ENCODE data around the gene SEMG2.

Gene SEMG2, protein sequence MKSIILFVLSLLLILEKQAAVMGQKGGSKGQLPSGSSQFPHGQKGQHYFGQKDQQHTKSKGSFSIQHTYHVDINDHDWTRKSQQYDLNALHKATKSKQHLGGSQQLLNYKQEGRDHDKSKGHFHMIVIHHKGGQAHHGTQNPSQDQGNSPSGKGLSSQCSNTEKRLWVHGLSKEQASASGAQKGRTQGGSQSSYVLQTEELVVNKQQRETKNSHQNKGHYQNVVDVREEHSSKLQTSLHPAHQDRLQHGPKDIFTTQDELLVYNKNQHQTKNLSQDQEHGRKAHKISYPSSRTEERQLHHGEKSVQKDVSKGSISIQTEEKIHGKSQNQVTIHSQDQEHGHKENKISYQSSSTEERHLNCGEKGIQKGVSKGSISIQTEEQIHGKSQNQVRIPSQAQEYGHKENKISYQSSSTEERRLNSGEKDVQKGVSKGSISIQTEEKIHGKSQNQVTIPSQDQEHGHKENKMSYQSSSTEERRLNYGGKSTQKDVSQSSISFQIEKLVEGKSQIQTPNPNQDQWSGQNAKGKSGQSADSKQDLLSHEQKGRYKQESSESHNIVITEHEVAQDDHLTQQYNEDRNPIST

DNA sequence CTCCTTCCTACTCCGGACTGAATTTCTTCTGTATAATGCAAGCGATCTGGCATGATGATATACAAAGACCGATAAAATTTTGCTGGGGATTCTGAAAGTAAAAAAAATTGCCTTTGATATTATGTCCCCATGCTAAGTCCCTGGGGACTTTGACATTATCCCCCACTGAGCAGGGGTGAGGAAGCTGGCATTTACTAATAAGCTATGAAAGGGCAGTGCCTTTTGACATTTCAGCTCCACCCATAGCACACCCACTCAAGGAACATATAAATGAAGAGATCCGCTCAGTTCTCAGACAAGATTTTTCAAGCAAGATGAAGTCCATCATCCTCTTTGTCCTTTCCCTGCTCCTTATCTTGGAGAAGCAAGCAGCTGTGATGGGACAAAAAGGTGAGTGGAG, at the start of gene SEMG2:
Gene SEMG2 (plus strand): TSS at position 298 of the 400 bp plus-strand sequence. CDS start 17 bp downstream, at position 315.
- Mint-ChIP-seq H3K27me3 (peaks cover 33% of the 10 kb centered on the region), H3K27ac (no peak within 1 kb of the TSS), H3K4me1 (no peaks in the 10 kb centered on the region), H3K9me3 (no peaks in the 10 kb centered on the region), H3K4me3 (no peak within 1 kb of the TSS), H3K36me3 (no peaks in the 10 kb centered on the region)

DNA sequence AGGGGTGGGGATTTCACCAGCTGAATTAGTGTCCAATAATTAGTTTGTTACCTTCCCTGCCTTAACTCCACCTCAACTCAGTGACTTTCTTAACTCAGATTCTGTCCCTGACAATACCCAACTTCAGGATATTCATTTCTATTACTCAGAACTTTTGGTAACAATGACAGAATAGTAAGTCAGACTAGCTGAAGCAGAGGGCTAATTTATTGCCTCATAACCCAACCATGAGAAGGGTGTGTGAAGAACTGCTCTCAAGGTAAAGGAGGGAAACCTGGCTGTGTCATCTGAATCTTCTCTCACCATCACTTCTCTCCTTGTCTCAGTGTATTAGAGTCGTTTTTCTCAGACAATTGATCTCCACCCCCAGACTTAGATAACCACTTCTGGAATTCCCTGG, 47.7 kb upstream of the SEMG2 start:
- no peaks in the 10 kb centered on the region for H3K4me1 Mint-ChIP-seq
- no peaks in the 10 kb centered on the region for H3K9me3 Mint-ChIP-seq
- peaks cover 7% of the 10 kb centered on the region for H3K27me3 Mint-ChIP-seq
- no peak overlapping the region for H3K4me3 Mint-ChIP-seq
- H3K36me3 Mint-ChIP-seq, result no peaks in the 10 kb centered on the region
- H3K27ac Mint-ChIP-seq, result no peak overlapping the region

DNA sequence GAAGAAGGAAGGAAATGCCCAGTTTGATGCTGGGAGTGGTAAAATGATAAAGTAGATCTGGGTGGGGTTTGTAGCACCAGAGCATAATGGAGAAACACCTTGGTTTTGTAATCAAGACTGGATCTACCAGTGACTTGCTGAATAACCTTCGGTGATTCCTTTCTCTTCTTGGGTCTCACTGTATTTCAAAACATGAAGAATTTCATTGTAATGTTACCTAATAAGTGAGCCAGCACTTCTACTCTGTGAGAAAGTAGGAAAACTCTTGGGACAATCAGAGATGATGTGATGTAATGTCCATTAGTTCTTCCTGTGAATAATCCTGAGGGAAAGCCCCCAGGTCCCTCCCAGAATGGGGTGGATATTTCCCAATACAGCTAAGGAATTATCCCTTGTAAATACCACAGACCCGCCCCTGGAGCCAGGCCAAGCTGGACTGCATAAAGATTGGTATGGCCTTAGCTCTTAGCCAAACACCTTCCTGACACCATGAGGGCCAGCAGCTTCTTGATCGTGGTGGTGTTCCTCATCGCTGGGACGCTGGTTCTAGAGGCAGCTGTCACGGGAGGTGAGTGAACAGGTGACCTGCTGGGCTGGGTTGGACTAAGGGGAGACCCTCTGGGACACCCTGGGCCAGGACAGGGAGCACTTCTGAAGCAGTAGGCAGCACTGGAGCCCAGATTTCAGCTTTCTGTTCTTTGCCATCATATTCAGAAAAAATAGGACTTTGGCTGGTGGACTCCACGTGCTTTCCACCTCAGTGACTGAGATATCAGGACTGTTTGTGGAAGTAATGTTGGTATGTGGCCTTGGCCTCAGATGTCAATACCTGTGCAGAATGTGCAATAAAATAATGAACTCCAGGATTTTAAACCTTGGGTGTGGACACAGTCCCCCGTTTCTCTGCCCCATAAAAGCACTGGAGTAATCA, 46.5 kb upstream of the SEMG2 start, which contains the start of gene PI3:
Gene PI3 (plus strand): TSS at position 469 of the 931 bp plus-strand sequence. CDS start 21 bp downstream, at position 490.
- Mint-ChIP-seq H3K36me3 (no peaks in the 10 kb centered on the region), H3K27me3 (peaks cover 7% of the 10 kb centered on the region), H3K27ac (no peak within 1 kb of the TSS)

DNA sequence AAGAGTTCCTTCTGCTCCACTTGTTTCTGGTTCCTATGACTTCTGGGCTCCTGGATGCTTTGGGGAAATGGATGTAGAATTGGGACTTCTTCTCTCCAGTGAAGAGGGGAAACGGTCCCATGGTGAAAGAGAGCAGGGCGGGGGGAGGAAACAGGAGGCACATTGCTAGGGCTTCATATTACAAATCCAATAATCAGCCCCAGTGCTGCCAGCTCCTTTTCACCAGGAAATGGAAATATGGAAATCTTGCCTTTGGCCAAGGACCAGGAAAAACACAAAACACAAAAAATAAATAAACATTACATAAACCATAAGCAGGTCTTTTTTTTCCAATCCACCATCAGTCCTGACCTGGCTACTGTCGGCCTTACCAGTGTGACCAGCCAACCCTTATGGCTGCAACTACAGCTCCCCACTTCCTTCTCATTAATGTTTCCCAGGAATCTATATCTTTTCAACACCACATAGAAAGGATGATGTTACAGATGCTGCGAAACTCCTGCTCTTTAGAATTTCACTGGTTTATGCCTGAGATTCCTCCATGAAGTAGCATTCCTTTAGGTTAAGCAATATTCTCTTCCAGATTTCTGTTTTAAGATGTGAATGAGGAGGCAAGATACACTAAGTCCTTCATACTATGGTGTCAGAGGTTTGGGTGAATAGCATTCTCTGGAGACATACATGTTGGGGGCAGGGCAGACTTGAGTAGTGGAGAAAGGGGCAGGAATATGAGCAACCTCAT, 44.5 kb upstream of the SEMG2 start:
- Mint-ChIP-seq H3K36me3 (no peaks in the 10 kb centered on the region), H3K9me3 (no peaks in the 10 kb centered on the region), H3K4me3 (no peak overlapping the region), H3K27me3 (no peaks in the 10 kb centered on the region), H3K27ac (no peak overlapping the region), H3K4me1 (peaks cover 3% of the 10 kb centered on the region)

More for the DNA sequence above, 46.5 kb upstream of the SEMG2 start, which contains the start of gene PI3:
- H3K4me3 Mint-ChIP-seq, result no peak within 1 kb of the TSS
- H3K4me1 Mint-ChIP-seq, result peaks cover 1% of the 10 kb centered on the region
- no peaks in the 10 kb centered on the region for H3K9me3 Mint-ChIP-seq

DNA sequence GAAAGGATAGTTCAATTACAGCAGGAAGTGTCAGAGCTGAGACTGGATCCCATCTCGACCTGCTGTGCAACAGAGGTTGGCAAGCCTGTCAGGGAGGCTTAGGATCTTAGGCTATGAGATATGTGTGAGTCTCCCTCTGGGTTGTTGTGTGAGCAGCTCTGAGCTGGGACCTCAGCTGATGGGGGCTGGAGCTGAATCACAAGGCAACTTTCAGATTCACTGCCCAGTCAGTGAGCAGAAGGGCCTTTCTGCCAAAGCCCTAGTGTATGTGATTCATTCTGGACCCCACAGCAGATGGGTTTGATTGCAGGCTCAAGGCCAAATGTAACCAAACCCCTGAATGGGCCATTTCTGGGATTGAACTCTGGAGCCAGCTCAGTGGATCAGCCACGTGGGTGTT, 42.0 kb upstream of the SEMG2 start:
- Mint-ChIP-seq H3K27me3 (peaks cover 1% of the 10 kb centered on the region), H3K36me3 (no peaks in the 10 kb centered on the region), H3K4me3 (no peak overlapping the region), H3K27ac (no peak overlapping the region), H3K4me1 (peaks cover 3% of the 10 kb centered on the region), H3K9me3 (no peaks in the 10 kb centered on the region)

DNA sequence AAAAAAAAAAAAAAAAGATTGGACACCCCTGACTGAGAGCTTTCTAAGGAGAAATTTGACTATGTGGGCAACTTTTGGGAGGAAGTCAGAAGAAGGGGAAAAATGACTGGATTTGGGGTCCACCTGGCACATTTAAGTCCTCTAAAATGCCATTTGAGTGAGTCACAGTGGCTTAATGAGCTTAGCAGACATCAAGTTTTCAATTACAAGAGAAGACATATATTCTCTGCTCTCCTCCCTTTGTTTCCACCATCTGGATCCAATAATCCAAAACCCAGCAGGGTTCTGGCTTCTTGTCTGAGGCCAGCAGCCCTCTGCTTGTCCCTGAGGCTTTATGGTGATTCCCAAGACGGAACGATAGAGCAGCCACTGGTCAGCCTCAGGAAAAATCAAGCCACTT, 39.5 kb upstream of the SEMG2 start:
- Mint-ChIP-seq H3K27me3 (peaks cover 1% of the 10 kb centered on the region), H3K9me3 (no peaks in the 10 kb centered on the region), H3K4me3 (no peak overlapping the region), H3K4me1 (peaks cover 3% of the 10 kb centered on the region), H3K36me3 (no peaks in the 10 kb centered on the region), H3K27ac (no peak overlapping the region)

DNA sequence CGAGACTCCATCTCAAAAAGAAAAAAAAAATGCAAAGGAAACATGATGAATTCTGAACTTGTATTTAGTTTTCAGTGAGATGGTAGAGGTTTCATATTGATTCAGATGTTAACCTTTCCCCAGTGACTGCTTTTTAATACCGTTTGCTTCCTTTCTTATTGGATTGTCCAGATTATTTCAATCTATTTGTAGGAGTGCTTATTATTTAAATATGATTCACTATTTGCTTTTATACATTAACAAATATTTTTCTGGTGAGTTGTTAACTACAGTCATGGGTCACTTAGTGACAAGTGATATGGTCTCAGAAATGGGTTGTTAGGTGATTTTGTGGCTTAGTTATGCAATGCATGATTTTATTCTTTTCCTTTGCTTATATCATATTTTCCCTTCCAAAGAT, 38.1 kb upstream of the SEMG2 start:
- Mint-ChIP-seq H3K9me3 (no peaks in the 10 kb centered on the region), H3K4me3 (no peak overlapping the region), H3K36me3 (no peaks in the 10 kb centered on the region)

DNA sequence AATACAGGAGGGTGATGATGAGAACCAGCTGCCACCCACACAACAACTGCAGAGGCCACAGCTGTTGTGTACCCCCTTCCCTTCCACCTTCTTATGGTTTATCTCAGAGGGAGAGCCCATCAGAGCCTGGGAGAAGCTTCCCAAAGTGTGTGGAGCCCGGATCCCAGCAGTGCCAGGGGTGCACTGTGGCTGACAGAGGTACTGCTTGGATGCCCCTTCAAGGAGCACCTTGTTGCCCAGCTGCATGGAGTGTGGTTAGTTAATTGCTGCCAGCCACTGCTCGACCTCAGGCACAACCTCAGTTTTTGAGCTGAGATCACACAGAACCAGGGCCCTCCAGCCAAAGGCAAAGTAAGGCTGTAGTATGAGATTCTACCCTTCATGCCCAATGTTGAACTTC, 33.5 kb upstream of the SEMG2 start:
- no peaks in the 10 kb centered on the region for H3K27me3 Mint-ChIP-seq
- H3K4me3 Mint-ChIP-seq, result no peak overlapping the region
- no peaks in the 10 kb centered on the region for H3K4me1 Mint-ChIP-seq
- H3K36me3 Mint-ChIP-seq, result no peaks in the 10 kb centered on the region
- no peak overlapping the region for H3K27ac Mint-ChIP-seq
- H3K9me3 Mint-ChIP-seq, result no peaks in the 10 kb centered on the region

More for the DNA sequence above, 38.1 kb upstream of the SEMG2 start:
- H3K4me1 Mint-ChIP-seq, result peaks cover 3% of the 10 kb centered on the region
- H3K27me3 Mint-ChIP-seq, result peaks cover 1% of the 10 kb centered on the region
- H3K27ac Mint-ChIP-seq, result no peak overlapping the region

DNA sequence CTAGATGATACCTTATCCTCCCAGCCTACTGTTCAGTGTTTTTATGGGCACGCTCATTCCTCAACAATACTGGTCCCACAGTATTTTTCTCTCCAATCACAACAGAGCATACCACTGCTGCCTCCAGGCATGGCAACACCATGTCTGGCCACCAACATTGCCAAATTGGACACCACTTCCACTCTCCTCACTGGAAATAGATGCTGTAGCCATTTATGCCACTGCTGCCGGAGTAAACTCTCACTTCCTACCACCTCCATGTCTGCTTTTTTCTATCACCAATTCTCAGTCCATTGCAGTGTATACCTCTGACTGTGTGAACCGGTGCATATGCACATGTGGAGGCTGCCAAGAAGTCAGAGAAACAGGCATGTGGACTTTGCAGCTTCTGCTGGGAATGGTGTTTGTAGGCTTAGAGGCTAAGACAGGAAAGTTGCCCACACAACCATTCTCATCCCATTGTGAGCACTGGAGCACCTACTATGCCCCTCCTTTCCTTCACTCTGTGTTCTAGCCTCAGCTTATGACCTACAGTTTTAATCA, 32.0 kb upstream of the SEMG2 start:
- no peaks in the 10 kb centered on the region for H3K9me3 Mint-ChIP-seq
- H3K27me3 Mint-ChIP-seq, result no peaks in the 10 kb centered on the region
- H3K36me3 Mint-ChIP-seq, result no peaks in the 10 kb centered on the region
- no peaks in the 10 kb centered on the region for H3K4me1 Mint-ChIP-seq
- H3K27ac Mint-ChIP-seq, result no peak overlapping the region
- no peak overlapping the region for H3K4me3 Mint-ChIP-seq

DNA sequence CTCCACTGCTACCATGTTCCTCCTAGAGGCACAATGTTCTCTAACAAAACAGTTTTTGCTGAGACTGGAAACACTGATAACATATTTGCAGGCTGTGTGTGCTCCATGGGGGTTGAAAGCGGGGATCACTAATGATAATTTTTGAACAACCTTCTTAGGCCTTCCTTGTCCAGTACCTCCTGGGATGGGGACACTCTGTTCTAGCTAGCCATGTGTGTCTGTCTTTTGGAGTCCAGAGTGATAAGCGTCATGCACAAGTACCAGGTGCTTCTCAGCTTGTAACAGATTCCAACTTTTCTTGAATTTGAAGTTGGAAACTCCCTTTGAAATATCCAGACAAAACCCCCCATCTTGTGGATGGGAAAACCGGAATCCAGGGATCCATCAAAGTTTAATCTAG, 31.3 kb upstream of the SEMG2 start:
- Mint-ChIP-seq H3K27me3 (no peaks in the 10 kb centered on the region), H3K36me3 (no peaks in the 10 kb centered on the region), H3K4me3 (no peak overlapping the region), H3K4me1 (no peaks in the 10 kb centered on the region), H3K27ac (no peak overlapping the region), H3K9me3 (no peaks in the 10 kb centered on the region)

DNA sequence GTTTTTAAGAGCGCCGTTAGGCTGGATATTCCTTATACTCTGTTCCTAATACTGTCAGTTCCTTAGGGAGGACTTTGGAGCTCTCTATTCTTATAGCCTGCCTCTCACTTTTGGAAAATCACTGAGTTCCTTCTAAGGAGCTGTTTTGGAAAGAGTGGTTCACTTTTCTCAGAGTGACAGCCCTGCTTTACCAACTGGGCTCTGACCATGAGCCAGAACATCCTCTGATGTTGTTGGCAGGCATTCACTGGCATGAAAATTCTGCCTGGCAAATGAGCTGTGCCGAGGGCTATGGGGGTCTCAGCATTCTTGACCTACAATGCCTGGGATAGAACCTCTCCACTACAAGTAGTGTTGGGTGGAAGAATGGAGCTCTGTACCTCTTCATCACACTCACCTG, 29.2 kb upstream of the SEMG2 start:
- Mint-ChIP-seq H3K9me3 (no peaks in the 10 kb centered on the region), H3K27me3 (no peaks in the 10 kb centered on the region), H3K4me3 (no peak overlapping the region), H3K4me1 (no peaks in the 10 kb centered on the region), H3K27ac (no peak overlapping the region), H3K36me3 (no peaks in the 10 kb centered on the region)

DNA sequence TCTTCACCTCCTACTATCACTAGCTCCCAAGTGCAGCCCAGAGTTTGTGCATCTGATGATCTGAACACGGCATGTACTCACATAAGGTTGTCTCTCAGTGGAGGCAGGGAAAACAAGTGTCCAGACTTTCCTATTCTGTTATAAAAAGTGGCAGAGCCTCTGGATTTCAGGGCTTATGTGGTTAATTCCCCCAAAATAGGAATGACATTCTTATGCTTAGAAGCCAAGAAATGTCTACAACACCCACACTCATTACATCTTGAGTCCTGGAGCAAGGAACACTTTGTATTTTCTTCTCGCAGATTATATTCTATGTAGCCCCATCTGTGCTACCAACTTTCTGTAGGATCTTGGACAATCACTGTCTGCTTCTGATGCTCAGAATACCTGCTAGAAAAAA, 27.8 kb upstream of the SEMG2 start:
- H3K36me3 Mint-ChIP-seq, result no peaks in the 10 kb centered on the region
- no peak overlapping the region for H3K27ac Mint-ChIP-seq
- no peak overlapping the region for H3K4me3 Mint-ChIP-seq
- no peaks in the 10 kb centered on the region for H3K9me3 Mint-ChIP-seq
- H3K27me3 Mint-ChIP-seq, result peaks cover 4% of the 10 kb centered on the region
- H3K4me1 Mint-ChIP-seq, result no peaks in the 10 kb centered on the region

DNA sequence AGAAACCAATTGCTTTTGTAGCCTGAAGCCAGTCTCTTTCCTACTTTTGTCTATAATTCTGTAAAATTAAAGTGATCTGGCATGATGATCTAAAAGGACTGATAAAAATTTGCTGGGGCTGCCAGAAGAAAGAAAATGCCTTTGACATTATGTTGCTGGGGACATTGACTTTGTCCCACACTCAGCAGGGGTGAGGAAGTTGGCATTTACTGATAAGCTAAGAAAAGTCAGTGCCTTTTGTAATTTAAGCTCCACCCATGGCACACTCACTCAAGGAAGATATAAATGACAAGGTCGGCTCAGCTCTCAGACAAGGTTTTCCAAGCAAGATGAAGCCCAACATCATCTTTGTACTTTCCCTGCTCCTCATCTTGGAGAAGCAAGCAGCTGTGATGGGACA, 14.4 kb upstream of the SEMG2 start, which contains the start of gene SEMG1:
Gene SEMG1 (plus strand): TSS at position 309 of the 400 bp plus-strand sequence. CDS start 21 bp downstream, at position 330.
- peaks cover 13% of the 10 kb centered on the region for H3K9me3 Mint-ChIP-seq
- peaks cover 23% of the 10 kb centered on the region for H3K27me3 Mint-ChIP-seq
- no peaks in the 10 kb centered on the region for H3K4me1 Mint-ChIP-seq
- no peaks in the 10 kb centered on the region for H3K36me3 Mint-ChIP-seq
- no peak within 1 kb of the TSS for H3K27ac Mint-ChIP-seq
- H3K4me3 Mint-ChIP-seq, result no peak within 1 kb of the TSS

DNA sequence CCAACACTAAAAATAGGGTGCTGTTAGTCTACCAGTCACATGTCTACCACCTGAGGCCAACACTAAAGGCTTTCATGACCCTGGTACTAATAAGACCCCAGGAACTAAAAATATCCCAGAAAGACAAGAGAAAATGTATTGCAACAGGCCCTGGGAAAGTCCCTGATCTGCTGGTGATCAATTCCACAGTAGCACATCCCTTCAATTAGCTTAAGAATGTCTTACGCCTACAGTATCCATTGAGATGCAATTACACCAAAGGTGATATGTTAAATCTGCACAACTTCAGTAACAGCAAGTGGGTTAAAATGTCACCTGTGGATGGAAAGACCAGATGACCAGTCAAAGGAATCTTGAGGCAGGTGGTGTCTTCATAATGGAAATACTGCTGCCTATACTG, 11.2 kb upstream of the SEMG2 start:
- Mint-ChIP-seq H3K9me3 (no peaks in the 10 kb centered on the region), H3K4me3 (no peak overlapping the region), H3K36me3 (no peaks in the 10 kb centered on the region), H3K27me3 (peaks cover 26% of the 10 kb centered on the region), H3K27ac (no peak overlapping the region), H3K4me1 (no peaks in the 10 kb centered on the region)
